ENCODE data around the gene GCDH. TPM values are rescaled to one million over a fixed set of nuclear protein-coding genes. Genes with fewer than 3 reads are reported as not detected.
A peak's percentile ranks its signal among the peaks of the same experiment; 100 is the strongest.

Gene GCDH
- total RNA-seq, 1 experiment from 2014 or later, result 15.6 TPM

GRCh38 chr19:12847159-12848139 is 43.5 kb upstream of the GCDH start:
- ChIA-PET CTCF (interaction anchor here (0.5 to 2.4 kb wide), 17 partner anchors 10 to 166 kb away, joined by 3 to 14 read pairs (median 4); partner anchors contain the start of genes DHPS and TRIR), POLR2A (interaction anchor here (0.5 kb wide), 1 partner anchor 76 kb away, joined by 3 read pairs; no protein-coding TSS in a partner anchor)
- DNase-seq (ENCODE audit: low read depth, low spot score), result no peak
- Histone ChIP-seq H3K27ac (ENCODE audit: low read length) (no peak overlapping the region), H3K4me1 (ENCODE audit: control insufficient read depth, insufficient read depth, low read length) (no peaks in the 10 kb centered on the region), H3K4me3 (ENCODE audit: low read depth in 2 of 2, low read length in 2 of 2) (peak overlapping the region in 1 of 2 experiments; percentile 34; a peak in 2 of 4 replicates), H3K27me3 (ENCODE audit: control insufficient read depth, insufficient read depth, low read length) (no peaks in the 10 kb centered on the region), H3K9me3 (ENCODE audit: control insufficient read depth, insufficient read depth, low read depth, low read length) (no peaks in the 10 kb centered on the region), H3K36me3 (ENCODE audit: control insufficient read depth, insufficient read depth, low read length) (no peaks in the 10 kb centered on the region)
- TF ChIP-seq CTCF (IDR thresholded peaks at IDR 0.05) (peak; percentile 97), REST (IDR thresholded peaks at IDR 0.05; ENCODE audit: insufficient read depth in 1 of 2, low read depth in 2 of 2, low read length in 1 of 2) (peak in 1 of 2 experiments; percentile 78; a peak in 2 of 4 replicates), TCF7L2 (IDR thresholded peaks at IDR 0.05; ENCODE audit: low read depth, low read length) (no peak)
- BruUV-seq (replicated peaks), result no TSS peak
- ATAC-seq, result peak; percentile 96
- in situ Hi-C loops (cut with HindIII; ENCODE audit: low pct_unique_long_range_greater_than_20kb, low sequenced_read_pairs), result no loop called here
- intact Hi-C loops (cut with micrococcal nuclease; ENCODE audit: unreplicated experiment), result no loop called here

GRCh38 chr19:12856653-12857052 is 34.3 kb upstream of the GCDH start:
- BruUV-seq (replicated peaks), result no TSS peak
- no peak for TF ChIP-seq SIN3A (IDR thresholded peaks at IDR 0.05; ENCODE audit: borderline replicate concordance, insufficient read depth, low read depth, low read length)
- no peak for TF ChIP-seq POLR2AphosphoS5 (IDR thresholded peaks at IDR 0.05; ENCODE audit: low read depth, low read length)
- no peak for TF ChIP-seq CTCF (IDR thresholded peaks at IDR 0.05)
- no peak for TF ChIP-seq REST (IDR thresholded peaks at IDR 0.05; ENCODE audit: insufficient read depth in 1 of 2, low read depth in 2 of 2, low read length in 1 of 2)
- TF ChIP-seq TCF7L2 (IDR thresholded peaks at IDR 0.05; ENCODE audit: low read depth, low read length), result no peak
- intact Hi-C loops (cut with micrococcal nuclease; ENCODE audit: unreplicated experiment), result no loop called here
- no peaks in the 10 kb centered on the region for H3K4me1 ChIP-seq (ENCODE audit: control insufficient read depth, insufficient read depth, low read length)
- in situ Hi-C loops (cut with HindIII; ENCODE audit: low pct_unique_long_range_greater_than_20kb, low sequenced_read_pairs), result no loop called here
- no peak overlapping the region for H3K27ac ChIP-seq (ENCODE audit: low read length)
- ChIA-PET POLR2A (no interaction called here), CTCF (interaction anchor here (0.7 kb wide), 1 partner anchor 9 kb away, joined by 3 read pairs; no protein-coding TSS in a partner anchor)
- H3K4me3 ChIP-seq (ENCODE audit: low read depth in 2 of 2, low read length in 2 of 2), result no peak overlapping the region
- no peaks in the 10 kb centered on the region for H3K36me3 ChIP-seq (ENCODE audit: control insufficient read depth, insufficient read depth, low read length)
- no peak for ATAC-seq
- H3K27me3 ChIP-seq (ENCODE audit: control insufficient read depth, insufficient read depth, low read length), result no peaks in the 10 kb centered on the region
- no peak for DNase-seq (ENCODE audit: low read depth, low spot score)
- no peaks in the 10 kb centered on the region for H3K9me3 ChIP-seq (ENCODE audit: control insufficient read depth, insufficient read depth, low read depth, low read length)

All from Panc1 (cell line).